Stomach smooth muscle (tissue), 2 donors: ENCODE data around the gene SF3A1.

ENCODE experiments used
- H3K27ac ChIP-seq: one replicate; pipeline ENCODE4 v1.7.0; 2013; ENCODE audit warnings: mild to moderate bottlenecking, low read length, inconsistent platforms
- H3K27me3 ChIP-seq, 2 donors: one replicate each; pipeline ENCODE4 v1.7.0; 2013; ENCODE audit warnings: low read length in 2 of 2; ENCODE audit not compliant: insufficient read depth in 2 of 2, control insufficient read depth in 1 of 2
- H3K36me3 ChIP-seq, 2 donors: one replicate each; pipeline ENCODE4 v1.7.0; 2013; ENCODE audit warnings: low read length in 2 of 2; ENCODE audit not compliant: control insufficient read depth in 2 of 2, insufficient read depth in 2 of 2
- H3K4me1 ChIP-seq: one replicate; pipeline ENCODE4 v1.7.0; 2013; ENCODE audit warnings: low read length; ENCODE audit not compliant: control insufficient read depth, insufficient read depth
- H3K4me3 ChIP-seq, 2 donors: one replicate each; pipeline ENCODE4 v1.7.0; 2013; ENCODE audit warnings: low read length in 2 of 2
- H3K9ac ChIP-seq, 2 donors: one replicate each; pipeline ENCODE4 v1.7.0; 2013; ENCODE audit warnings: low read length in 2 of 2, mild to moderate bottlenecking in 1 of 2
- H3K9me3 ChIP-seq, 2 donors: one replicate each; pipeline ENCODE4 v1.7.0; 2013; ENCODE audit warnings: low read length in 2 of 2; ENCODE audit not compliant: control insufficient read depth in 2 of 2
- donor health status: healthy.
- donor health status: Pancreatic carcinoma.

Gene SF3A1

DNA sequence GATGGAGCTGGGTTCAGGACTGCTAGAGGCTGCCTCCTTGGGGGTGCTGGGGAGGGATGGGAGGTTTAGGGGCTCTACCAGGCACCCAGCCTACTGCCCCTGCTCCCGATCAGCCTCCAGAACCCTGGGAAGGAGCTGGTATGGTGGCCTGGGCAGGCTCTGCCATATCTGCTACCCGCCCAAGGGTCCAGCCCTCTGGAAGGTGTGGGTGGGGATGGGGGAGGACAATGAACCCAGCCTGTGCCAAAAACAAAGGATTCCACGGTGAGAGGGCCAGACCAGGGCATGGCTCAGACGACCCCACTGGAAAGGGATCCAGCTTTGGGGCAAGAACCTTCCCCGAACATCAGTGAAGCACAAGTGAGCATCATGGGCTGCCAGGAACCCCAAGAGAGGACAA lies 70.4 kb downstream of the SF3A1 start:
- Histone ChIP-seq H3K4me1 (peaks cover 35% of the 10 kb centered on the region), H3K9me3 (no peaks in the 10 kb centered on the region)

DNA sequence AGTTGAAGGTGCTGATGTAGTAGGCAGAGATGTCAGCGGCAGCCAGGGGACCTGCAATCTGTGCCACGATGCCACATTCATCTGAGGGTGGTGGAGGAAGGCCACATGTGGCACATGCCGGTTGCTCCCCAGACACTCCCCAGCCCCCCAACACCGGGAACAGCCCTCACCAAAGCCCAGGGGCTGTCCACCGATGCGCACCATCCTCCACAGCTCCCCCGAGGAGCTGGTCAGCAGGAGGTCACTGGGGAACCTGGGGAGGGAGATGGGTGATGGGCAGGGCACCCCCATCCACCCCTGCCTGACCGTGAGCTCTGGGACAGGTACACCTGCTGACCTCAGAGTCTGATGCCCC lies 70.9 kb downstream of the SF3A1 start:
- Histone ChIP-seq H3K36me3 (peaks cover 5 to 11% of the 10 kb centered on the region in 2 donors), H3K4me1 (peaks cover 30% of the 10 kb centered on the region)

More for the DNA sequence above, 70.4 kb downstream of the SF3A1 start:
- Histone ChIP-seq H3K36me3 (peaks cover 5 to 11% of the 10 kb centered on the region in 2 donors), H3K27me3 (no peaks in the 10 kb centered on the region), H3K4me3 (no peak overlapping the region), H3K9ac (no peak overlapping the region), H3K27ac (no peak overlapping the region)

DNA sequence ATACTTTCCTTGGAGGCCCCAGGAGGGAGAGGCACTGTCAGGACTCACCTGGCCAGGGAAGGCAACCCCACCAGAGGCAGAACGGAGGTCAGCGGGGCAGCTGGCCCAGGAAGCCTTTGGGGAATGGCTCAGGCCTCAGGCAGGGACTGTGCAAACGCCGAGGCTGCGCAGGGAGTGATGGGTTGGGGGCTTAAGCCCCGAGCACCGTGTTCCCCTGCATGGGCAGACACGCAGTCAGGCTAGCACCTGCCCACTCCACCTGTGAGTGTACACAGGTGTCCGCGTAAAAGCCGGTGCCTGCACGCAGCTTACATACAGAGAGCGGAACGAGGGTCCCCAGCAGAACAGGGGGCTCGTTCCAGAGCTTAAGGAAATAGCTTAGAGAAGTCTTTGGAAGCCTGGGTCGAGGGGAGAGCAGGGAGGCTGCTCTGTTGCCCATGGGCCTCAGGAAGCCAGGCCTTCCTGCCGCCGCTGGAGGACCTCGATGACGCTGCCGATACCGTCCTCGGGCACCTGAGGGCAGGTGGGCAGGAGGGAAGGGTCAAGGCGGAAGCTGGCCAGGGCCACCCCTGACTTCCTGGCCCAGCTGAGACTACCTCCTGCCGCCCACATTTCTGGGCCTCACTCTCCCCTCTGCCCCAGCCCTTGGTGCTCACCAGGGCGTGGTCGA lies 71.4 kb downstream of the SF3A1 start:
- no peak overlapping the region for H3K9ac ChIP-seq
- no peak overlapping the region for H3K27ac ChIP-seq
- no peaks in the 10 kb centered on the region for H3K27me3 ChIP-seq
- no peaks in the 10 kb centered on the region for H3K9me3 ChIP-seq
- peaks cover 25% of the 10 kb centered on the region for H3K4me1 ChIP-seq
- H3K36me3 ChIP-seq = peaks cover 5 to 11% of the 10 kb centered on the region in 2 donors
- no peak overlapping the region for H3K4me3 ChIP-seq

More for the DNA sequence above, 70.9 kb downstream of the SF3A1 start:
- Histone ChIP-seq H3K4me3 (no peak overlapping the region), H3K27ac (no peak overlapping the region), H3K9ac (no peak overlapping the region), H3K27me3 (no peaks in the 10 kb centered on the region), H3K9me3 (no peaks in the 10 kb centered on the region)

DNA sequence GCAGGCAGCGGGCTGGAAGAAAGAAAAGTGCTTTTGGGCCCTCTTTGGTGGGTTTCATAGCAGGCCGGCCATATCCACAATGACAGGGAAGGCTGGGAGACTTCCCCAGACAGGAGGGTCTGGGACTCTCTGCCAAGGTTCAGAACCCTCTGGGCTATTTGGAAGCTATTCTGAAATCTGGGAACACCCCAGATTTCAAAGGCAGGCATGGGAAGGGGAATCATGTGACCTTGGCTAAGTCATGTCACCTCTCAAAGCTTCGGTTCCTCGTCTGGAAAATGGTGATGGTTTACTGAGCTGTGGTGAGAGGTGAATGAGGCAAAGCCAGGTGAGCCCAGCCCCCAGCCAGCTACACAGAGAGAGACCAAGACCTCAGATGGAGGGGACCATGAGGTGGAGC lies 72.0 kb downstream of the SF3A1 start:
- Histone ChIP-seq H3K27ac (no peak overlapping the region), H3K4me3 (no peak overlapping the region), H3K9ac (no peak overlapping the region), H3K36me3 (peaks cover 5 to 11% of the 10 kb centered on the region in 2 donors), H3K4me1 (peaks cover 18% of the 10 kb centered on the region), H3K9me3 (no peaks in the 10 kb centered on the region), H3K27me3 (no peaks in the 10 kb centered on the region)

DNA sequence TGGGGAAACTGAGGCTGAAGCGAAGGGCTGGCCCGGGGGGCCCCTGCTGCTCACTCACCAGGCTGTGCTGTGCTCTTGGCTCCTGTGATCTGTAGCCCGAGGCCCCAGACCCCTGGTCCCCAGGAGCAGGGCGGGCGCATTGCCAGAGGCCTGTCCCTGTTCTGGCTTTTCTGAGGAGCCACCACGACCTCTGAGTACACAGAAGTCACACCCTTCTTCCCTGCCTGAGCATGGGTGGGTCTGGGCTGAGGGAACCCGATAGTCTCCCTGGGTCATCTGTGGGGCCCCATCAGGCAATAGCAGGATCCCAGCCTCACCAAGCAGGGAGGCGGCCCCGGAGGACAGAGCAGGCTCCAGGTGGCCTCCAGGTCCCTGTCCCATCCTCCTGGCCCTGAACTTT lies 72.5 kb downstream of the SF3A1 start:
- H3K27ac ChIP-seq = no peak overlapping the region
- no peaks in the 10 kb centered on the region for H3K9me3 ChIP-seq
- H3K27me3 ChIP-seq = no peaks in the 10 kb centered on the region
- no peak overlapping the region for H3K4me3 ChIP-seq
- H3K9ac ChIP-seq = no peak overlapping the region
- peaks cover 5 to 11% of the 10 kb centered on the region in 2 donors for H3K36me3 ChIP-seq
- peaks cover 18% of the 10 kb centered on the region for H3K4me1 ChIP-seq

DNA sequence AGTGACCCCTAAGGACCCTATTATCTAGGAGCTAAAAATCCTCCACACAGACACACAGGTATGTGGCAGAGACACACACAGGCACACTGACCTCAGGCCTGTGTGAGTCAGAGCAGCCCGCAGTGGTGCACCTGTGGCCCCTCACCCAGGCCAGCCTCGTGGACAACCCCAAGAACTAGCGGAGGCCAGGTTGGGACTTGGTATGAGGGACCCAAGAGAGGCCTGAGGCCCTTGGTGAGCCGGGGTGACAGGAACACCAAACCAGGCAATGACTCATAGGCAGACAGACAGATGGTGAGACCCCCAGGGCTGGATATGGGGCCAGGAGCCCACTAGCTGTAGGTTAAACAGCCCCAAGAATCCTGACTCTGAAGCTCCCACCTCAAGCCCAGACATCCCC lies 73.4 kb downstream of the SF3A1 start:
- no peaks in the 10 kb centered on the region for H3K9me3 ChIP-seq
- H3K4me3 ChIP-seq = no peak overlapping the region
- H3K4me1 ChIP-seq = peaks cover 13% of the 10 kb centered on the region
- H3K36me3 ChIP-seq = peaks cover 5 to 11% of the 10 kb centered on the region in 2 donors
- H3K9ac ChIP-seq = no peak overlapping the region
- no peak overlapping the region for H3K27ac ChIP-seq
- H3K27me3 ChIP-seq = no peaks in the 10 kb centered on the region

DNA sequence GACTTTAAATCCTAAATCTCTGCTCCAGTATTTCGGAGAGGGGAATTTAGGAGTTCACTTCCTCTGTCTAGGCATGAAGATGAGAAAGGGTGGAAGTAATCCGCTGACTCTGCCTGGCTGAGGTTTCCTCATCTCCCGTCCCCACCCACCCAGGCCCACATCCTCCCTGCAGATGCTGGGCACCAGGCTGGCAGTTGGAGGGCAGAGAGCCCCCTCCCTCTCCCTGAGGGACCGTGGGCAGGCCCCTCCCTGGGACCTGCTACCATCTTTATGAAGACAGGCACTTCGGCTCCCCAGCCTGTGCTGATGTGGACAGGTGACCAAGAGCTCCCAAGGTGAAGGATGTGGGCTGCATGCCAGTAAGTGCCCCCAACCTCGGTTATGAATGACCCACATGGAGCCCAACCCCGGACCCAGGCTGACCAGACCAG lies 74.1 kb downstream of the SF3A1 start:
- no peaks in the 10 kb centered on the region for H3K9me3 ChIP-seq
- H3K36me3 ChIP-seq = peaks cover 5 to 11% of the 10 kb centered on the region in 2 donors
- no peaks in the 10 kb centered on the region for H3K27me3 ChIP-seq
- H3K4me1 ChIP-seq = peaks cover 13% of the 10 kb centered on the region
- no peak overlapping the region for H3K4me3 ChIP-seq
- H3K27ac ChIP-seq = no peak overlapping the region
- no peak overlapping the region for H3K9ac ChIP-seq
